Choroid plexus epithelial cell (primary cell): Measurements from ENCODE around the gene SH3BGRL.

ENCODE experiments used
- DNase-seq: peaks from one replicate; pipeline ENCODE4 v3.0.0-alpha.2; 2010; ENCODE audit warnings: low read depth
- H3K4me3 ChIP-seq: 2 replicates; pipeline ENCODE4 v1.5.1; 2011; ENCODE audit warnings: low read depth, mild to moderate bottlenecking, control low read depth, low read length, moderate library complexity
- TF ChIP-seq, protein P1 (sequence below): conservative IDR thresholded peaks from 2 replicates; pipeline ENCODE4 v1.5.1; 2011; ENCODE audit warnings: low read depth, mild to moderate bottlenecking, control low read depth, inconsistent platforms, low read length, moderate library complexity

The SH3BGRL gene

DNA sequence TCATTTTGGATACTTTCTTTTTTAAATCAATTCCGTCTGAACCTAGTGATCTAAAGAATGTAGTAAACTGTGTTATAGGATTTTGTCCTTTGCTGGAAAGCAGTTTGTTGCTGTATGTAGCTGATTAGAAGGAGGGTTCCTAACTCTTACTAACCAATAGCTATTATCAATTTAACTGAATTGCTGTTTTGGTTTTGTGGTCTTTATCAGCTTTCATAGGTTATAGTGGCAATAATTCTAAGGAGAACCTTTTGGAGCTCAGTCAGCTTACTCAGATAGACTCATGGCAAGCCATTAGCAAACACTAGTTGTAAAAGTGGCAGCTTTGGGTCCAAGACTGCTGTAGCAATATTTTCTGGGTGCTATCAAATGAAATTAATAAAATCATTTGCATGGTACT is 29.6 kb downstream of the SH3BGRL start:
- DNase-seq: no peak
- H3K4me3 ChIP-seq: no peak overlapping the region
- TF ChIP-seq, protein P1, sequence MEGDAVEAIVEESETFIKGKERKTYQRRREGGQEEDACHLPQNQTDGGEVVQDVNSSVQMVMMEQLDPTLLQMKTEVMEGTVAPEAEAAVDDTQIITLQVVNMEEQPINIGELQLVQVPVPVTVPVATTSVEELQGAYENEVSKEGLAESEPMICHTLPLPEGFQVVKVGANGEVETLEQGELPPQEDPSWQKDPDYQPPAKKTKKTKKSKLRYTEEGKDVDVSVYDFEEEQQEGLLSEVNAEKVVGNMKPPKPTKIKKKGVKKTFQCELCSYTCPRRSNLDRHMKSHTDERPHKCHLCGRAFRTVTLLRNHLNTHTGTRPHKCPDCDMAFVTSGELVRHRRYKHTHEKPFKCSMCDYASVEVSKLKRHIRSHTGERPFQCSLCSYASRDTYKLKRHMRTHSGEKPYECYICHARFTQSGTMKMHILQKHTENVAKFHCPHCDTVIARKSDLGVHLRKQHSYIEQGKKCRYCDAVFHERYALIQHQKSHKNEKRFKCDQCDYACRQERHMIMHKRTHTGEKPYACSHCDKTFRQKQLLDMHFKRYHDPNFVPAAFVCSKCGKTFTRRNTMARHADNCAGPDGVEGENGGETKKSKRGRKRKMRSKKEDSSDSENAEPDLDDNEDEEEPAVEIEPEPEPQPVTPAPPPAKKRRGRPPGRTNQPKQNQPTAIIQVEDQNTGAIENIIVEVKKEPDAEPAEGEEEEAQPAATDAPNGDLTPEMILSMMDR: no peak

DNA sequence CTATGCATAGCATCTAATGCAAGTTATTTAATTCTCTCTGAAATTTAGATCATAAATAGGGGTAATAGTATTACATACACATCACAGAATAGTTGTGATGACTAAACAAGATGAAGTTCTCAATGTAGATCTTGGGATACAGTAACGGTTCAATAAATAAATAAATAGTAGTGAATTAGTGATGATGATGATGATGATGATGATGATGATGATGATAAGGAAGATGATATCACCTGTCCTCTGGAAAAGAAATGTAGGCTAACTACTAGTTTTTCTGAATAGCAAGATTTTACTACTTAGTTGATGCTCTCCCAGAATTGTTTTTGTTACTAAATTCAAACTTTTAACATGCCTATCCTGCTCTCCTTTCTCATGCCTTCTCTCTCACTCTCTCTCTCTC is 30.3 kb downstream of the SH3BGRL start:
- no peak overlapping the region for H3K4me3 ChIP-seq
- no peak for DNase-seq
- TF ChIP-seq, protein P1: no peak

DNA sequence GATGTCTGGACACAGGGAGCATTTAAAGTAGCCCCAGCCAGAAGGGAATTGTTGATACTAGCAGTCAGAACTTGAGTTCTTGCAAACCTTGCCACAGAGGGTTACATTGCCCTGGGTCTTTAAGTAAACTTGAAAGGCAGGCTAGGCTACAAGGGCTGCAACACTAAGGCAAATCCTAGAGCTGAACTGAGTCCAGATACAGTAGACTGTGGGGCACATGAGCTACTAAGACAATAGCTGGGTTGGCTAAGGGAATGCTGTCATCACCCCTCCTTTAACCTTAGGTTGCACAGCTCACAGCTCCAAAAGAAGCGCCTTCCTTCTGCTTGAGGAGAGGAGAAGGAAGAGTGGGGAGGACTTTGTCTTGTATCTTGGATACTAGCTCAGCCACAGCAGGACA is 35.6 kb downstream of the SH3BGRL start:
- TF ChIP-seq, protein P1: no peak
- no peak overlapping the region for H3K4me3 ChIP-seq
- no peak for DNase-seq

DNA sequence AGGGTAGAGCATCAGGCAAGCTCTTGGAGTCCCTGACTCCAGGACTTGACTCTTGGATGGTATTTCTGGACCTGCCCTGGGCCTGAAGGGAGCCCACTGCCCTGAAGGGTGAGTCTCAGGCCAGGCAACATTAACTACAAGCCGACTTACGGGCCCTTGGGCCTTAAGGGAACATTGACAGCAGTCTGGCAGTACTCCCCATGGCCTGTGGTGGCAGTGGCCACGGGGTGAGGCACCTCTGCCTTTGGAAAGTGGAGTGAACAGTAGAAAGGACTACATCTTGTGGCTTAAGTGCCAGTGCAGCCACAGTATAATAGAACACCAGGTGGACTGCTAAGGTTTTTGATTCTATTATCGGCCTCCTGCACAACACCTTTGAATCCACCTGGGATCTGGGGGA is 36.3 kb downstream of the SH3BGRL start:
- no peak overlapping the region for H3K4me3 ChIP-seq
- no peak for DNase-seq
- TF ChIP-seq, protein P1: no peak

DNA sequence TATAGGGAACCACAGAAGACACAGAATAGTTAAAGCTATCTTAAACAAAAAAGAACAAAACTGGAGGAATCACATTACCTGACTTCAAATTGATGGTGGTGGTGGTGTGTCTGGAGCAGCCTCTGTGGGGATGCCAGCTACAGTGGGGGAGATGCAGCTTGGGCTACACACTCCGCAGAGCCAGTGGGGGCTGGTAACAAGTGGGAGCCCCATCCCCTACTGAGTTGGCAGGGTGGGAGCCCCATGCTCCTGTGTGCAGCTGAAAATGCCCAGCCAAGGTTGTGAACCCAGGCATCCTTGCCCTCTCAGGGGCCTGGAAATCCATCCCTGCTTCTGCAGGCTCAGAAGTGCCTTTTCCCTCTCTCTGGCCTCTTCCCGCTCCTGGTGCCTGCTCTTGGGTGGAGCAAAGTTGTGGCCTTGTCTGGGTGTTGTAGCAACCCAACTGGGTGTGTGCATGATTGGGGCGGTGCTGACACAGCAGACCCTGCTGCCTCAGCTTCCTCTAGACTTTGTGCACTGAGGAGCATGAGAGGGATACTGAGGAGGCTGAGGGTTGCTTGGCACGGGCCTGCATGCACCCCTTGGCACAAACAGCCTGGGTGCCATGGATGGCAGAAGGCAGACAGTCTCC is 38.9 kb downstream of the SH3BGRL start:
- TF ChIP-seq, protein P1: no peak
- H3K4me3 ChIP-seq: no peak overlapping the region
- DNase-seq: no peak

DNA sequence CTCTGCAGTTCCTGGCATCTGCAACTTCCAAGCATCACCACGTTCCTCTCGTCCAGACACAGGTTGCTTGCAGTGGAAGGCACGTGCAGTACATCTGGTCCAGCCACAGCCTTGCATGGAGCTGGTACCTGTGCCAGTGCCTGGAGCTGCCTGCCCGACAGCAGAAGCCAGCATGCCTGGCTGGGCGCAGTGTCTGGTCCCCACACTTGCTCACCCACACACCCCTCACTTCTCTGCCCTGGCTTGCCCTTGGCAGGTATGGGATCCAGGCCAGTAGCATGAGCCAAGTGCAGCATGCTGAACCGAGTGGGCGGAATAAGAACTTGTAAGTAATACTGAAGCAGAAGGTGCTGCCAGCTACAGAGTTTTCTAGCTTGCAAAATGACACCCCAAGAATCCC is 39.9 kb downstream of the SH3BGRL start:
- TF ChIP-seq, protein P1: no peak
- no peak for DNase-seq
- no peak overlapping the region for H3K4me3 ChIP-seq

DNA sequence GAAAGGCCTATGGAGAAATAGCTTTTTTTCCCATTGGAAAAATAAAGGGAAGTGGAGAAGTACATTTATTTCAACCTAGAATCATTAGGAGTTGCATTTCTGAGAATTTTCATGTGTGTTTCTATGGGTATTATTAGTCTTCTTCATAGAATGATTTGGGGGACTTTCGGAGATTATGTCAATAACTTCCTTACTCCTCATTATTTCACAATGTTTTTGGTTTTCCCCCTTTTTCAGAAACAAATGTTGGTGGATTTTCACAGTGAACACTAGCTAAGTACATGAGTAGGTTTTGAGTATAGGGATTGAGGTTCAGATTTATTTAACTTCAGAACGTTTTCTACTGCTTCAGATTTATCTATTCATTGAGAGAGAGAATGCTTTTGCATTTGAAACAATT is 54.0 kb downstream of the SH3BGRL start:
- H3K4me3 ChIP-seq: no peak overlapping the region
- TF ChIP-seq, protein P1: no peak
- no peak for DNase-seq
